ENCODE data around the gene CD7.

Gene CD7

DNA sequence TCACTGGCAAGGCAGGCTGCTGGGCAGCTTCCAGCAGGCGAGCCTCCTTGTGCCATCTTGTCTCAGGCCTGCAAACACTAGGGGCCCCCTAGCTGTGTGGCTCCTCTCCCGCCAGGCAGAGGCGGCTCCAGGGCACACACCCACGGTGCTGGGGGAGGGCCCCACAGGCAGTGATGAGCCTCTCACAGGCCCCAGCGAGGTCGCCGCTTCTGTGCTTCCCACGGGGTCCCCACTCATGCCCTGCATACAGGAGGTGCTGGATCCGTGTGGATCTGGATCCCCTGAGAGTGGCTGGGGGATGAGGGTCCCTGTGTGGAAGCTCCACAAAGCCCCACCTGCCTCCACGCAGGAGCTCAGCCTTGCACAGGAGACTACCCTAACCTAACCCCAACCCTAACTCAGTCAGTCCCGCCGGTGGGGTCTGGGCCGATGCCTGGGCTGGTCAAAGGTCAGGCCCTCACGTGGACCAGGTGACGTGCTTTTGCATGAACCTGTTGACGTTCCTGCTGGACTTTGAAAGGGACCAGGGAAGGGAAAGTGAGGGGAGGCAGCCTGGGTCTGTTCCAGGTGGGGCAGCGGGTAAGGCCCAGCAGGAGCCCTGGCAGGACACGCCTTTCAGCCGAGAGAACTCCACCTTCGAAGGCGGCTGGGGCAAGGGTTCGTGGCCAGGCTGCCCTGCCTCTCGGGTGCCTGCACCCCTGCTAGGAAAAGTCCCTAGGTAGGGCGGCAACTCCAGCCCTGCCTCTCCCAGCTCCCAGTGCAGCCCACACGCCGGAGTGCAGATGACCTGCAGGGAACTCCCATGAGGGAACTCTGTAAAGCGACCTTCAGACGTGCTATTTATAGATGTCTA, 11.0 kb upstream of the CD7 start:
- no peak for DNase-seq (ENCODE audit: low read depth in 2 of 2)

DNA sequence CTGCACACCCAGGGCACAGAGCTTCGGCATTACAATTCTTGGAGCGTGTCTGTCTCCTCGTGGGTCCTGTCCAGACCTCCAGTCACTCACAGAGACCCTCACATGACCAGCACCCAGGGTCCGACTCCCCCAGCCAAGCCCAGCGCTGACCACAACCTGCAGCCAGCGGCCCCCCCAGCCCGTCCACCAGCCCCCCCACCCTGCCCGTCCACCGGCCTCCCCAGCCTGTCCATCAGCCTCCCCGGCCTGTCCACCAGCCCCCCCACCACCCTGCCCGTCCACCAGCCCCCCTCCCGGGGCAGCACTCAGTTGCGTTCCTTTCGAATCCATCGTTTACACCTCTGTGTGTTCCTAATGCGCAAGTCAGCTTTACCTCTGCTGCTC, 10.3 kb upstream of the CD7 start:
- no peak for DNase-seq (ENCODE audit: low read depth in 2 of 2)

DNA sequence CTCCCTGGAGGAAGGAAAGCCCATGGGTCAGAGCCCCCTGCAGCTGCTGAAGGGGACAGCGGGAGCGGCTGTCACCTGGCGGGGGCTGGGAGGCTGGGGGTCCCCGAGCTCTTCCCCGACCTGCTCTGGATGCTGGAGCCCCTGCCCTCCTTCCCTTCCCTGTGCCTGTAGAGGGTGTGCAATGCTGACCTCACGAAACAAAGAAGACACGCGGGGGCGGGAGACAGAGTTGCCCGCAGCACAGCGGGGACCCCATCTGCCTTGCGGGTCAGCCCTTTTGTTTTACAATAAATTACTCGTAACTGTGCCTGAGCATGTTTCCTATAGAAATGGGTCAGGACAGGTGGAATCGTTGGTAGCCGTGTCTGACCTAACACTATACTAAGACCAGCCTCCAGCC, 9.9 kb upstream of the CD7 start:
- no peak for DNase-seq (ENCODE audit: low read depth in 2 of 2)

DNA sequence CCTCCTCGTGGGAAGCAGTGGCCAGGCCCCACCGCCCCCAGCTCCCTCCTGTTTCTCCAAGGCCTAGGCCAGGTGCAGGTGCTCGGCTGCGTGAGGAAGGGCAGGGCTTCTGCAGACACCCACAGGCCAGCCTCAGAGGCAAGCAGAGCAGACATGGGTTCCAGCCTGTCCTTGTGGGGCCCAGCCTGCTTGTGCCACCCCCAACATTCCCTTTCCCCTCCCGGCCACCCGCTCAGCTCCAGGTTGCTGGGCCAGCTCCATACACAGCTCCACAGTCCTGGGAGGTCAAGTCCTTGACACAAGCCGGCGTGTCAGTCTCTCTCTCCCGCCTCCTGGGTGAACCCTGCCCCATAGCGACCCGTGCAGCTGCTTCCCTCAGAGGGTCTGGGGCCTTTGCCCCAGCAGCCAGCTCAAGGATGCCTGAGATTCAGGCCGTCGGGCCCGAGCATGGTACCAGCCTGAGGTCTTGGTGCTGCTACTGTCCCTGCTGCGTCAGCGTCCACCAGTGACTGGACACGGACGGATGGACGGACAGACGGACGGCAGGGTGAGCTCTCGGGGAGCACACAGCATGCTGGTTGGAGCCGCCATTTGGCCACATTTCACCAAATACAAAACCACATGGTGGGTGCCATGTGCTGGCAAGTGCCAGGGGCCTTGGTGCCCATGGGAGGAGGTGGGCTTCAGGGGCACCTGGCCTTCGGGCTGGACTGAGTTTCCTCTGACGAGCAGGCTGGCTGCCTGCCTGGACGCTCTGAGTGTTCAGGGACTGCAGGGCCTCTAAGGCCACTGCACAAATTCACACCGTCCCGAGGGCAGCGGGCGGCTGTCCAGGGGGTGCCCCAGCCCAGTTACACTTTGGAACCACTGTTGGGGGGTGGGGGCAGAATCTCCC, 8.1 kb upstream of the CD7 start:
- no peak for DNase-seq (ENCODE audit: low read depth in 2 of 2)

DNA sequence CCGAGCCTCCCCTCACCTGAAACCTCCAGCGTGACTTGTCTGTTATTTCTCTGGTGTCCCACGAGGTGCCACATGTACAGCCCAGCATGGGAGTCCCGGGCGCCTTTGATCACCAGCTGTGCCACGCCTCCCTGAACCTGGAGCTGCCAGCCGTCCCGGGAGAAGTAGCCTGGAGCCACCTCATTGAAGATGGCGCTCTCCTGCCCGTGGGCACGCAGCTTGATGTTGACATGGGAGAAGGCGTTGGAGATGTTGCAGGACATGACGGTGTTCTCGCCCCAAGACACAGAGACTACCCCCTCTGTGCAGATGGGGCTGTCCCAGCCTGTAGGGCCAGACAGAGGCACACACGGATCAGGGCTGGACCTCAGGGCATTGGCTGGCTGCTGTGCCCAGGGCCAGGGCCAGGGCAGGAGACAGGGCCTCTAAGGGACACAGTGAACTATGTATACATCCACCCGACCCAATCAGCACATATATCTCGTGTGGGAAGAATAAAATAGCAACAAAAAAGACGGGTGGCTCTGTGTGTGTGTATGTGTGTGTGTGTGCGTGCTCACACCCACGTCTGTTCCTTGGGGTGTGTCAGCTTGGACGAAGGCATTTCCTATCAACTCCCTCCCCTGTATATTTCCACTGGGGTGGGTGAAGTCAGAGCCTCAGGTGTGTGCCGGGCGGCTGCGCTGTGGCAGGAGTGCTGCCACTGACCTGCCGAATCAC, 7.3 kb upstream of the CD7 start:
- no peak for DNase-seq (ENCODE audit: low read depth in 2 of 2)

DNA sequence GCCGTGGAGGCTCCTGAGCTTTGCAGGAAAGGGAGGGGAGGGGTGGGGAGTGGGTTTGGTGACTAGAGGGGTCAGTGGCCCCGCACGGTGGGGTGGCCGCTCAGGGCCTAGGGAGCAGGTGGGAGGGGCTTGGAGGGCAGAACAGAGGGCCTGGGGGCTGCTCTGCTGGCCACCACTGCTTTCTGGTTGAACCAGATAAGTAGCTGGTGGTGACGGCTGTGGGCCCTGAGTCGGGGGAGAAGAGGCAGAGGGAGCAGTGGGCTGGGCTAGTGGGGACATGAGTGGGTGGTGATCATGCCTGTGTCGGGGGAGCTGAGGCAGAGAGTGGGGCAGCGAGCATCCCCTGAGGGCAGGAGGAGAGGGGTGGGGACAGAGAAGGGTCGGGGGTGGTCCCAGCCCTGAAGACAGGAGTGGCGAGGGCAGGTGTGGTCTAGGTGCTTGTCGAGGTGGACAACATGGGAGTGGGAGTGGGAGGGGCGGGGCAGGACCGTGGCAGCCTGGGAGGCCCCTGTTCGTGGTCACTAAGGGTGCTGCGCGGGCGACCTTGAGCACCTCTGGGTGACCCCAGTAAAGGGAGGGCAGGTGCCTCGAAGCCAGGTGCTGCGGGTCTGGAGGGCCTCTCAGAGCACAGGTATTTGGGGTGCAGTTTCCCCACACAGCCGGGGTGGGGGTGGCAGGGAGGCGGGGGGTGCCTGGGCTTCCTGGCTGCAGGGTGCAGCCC, 6.3 kb upstream of the CD7 start:
- DNase-seq (ENCODE audit: low read depth in 2 of 2), result no peak

DNA sequence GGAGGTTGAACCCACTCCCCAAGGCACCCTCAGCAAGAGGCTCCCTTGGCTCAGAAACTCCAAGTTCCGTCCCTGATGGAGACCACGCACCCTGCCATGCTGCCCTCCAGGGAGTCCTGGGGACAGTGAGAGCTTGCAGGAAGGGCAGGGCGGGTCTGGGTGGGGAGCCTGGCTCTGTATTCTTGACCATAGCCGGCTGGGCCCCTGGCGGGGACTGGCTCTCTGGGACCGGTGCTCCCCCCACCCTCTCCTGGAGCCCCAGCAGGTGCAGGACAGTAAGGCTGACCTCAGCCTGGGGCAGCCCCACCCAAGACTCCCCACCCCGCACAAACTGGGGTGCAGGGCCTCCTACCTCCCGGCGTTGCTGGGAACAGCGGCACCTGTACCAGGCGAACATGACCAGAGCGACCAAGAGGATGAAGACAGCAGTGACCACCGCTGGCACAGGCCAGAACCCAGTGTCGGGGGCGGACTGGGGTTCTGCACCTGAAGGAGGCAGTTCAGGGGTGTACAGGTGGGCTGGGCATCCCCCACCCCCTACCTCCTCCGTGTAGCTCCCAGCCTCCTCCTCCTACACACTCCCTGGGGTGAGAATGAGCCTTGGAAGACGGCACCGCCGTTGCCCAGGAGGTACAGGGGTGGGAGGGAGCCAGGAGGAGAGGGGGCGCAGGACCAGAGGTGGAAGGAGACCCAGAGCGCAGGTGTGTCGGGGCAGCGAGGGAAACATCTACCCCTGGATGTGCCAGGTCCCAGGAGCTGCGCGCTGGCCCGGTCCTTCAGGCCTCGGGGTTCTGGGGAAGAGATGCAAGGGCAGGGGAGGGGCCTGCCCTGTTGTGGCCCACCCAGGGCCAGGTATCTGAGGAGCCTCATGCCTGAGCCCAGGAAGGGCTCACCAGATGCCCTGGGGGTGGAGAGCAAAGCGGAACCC, 5.4 kb upstream of the CD7 start:
- DNase-seq (ENCODE audit: low read depth in 2 of 2), result no peak

DNA sequence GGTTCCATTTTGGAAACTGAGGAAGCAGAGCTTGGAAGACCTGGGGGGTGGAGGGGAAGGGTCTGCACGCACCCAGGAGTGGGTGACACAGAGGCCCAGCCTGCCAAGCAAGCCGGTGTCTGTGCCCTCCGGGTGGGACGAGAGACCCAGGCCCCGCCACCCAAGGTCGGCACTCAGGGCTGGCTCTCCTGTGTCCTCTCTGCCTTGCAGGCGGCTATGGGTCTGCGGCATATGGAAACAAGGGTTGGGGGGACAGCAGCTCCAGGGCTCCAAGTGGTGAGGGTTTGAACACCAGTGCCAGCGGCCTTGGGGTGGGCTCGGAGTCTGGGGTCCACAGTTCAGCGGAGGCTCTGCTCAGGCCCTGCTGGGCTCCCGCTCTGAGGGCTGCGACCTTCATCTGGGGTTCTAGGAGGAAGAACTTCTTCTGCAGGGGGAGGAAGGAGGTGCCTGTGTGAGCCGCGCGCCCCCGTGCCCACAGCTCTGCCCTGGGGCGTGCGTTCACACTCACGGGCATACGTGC, 4.6 kb upstream of the CD7 start:
- DNase-seq (ENCODE audit: low read depth in 2 of 2), result no peak

DNA sequence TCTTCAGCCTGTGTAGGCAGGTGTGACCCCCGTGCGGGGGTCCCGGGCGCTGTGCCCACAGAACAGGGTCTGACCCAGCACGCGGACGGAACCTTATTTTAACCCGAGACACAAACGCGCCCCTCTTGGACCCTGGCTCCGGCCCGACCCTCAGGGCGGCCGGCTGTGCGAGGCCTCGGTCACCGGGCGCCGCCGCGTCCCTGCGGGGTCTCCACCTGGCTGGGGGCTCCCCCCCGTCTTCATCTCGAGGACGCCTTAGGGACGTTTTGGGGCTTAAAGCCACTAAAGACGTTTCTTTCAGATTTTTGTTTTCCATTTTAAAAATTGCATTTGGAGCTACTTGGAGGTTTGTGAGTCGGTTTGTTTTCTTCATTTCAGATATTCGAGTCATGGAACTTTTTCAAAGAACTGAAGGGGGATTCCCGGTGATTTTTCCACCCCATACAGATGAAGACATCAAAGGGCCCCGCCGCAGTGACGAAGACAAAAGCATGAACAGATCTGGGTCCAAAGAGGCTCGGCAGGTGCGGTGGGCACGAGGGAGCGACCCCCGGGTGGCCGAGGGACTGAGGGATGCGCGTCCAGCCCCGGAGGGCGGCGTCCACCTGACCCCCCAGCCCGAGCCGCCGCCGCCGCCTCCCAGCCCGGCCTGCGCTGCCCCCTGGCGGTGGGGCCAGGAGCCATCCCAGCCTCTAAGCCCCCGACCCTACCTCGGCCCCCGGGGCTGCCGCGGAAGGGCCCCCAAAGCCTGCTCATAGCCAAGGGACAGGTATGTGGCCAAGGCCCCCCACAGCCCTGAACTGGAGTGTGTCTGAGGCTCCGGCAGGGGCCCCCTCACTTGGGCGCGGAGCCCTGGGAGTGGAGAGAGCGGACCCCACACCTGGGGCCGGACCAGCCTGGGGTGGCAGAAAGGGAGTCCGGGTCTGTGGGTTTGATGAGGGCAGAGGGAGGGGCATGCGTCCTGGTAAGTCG, 3.8 kb upstream of the CD7 start:
- peak; percentile 79 to 82 for DNase-seq (ENCODE audit: low read depth in 2 of 2)

DNA sequence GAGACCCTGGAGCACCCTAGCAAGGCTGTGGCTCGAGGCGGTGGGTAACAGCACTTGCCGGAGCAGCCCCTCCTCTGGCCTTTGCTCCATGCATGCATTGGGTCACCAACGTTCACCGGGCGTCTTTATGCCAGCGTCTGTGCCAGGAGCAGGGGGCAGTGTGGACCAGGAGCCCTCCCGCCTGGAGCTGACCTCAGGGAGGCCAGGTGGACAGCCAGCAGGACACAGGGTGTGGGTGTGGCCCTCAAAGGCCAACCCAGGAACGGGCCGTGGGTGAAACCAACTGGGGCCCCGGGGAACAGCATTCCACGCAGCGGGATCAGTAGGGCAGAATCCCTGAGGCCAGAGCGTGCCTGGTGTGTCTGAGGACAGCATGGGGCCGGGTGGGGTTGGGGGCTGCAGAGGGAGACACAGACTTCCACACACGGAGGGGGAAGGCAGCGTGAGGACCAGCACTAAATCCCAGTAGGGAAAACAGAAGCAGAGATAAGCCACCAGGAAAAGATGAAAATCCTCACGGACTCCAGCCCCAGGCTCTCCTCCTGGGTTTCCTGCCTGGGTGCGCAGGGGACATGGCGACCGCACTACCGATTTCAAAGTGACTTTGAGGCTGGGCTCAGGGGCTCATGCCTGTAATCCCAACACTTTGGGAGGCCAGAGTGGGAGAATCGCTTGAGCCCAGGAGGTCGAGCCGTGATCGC, 2.9 kb upstream of the CD7 start:
- no peak for DNase-seq (ENCODE audit: low read depth in 2 of 2)

DNA sequence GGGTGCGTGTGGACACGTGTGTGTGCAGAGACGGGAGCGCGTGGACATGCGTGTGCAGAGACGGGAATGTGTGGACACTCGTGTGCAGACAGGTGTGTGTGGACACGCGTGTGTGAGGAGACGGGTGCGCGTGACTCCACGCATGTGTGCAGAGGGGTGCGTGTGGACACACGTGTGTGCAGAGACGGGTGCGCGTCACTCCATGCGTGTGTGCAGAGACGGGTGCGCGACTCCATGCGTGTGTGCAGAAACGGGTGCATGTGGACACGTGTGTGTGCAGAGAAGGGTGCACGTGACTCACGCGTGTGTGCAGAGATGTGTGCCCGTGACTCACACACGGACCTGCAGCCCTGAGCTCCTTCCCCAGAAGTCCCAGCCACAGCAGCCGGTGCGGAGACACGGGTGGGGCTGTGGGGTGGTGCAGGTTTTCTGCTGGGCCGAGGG, 2.2 kb upstream of the CD7 start:
- DNase-seq (ENCODE audit: low read depth in 2 of 2), result no peak

DNA sequence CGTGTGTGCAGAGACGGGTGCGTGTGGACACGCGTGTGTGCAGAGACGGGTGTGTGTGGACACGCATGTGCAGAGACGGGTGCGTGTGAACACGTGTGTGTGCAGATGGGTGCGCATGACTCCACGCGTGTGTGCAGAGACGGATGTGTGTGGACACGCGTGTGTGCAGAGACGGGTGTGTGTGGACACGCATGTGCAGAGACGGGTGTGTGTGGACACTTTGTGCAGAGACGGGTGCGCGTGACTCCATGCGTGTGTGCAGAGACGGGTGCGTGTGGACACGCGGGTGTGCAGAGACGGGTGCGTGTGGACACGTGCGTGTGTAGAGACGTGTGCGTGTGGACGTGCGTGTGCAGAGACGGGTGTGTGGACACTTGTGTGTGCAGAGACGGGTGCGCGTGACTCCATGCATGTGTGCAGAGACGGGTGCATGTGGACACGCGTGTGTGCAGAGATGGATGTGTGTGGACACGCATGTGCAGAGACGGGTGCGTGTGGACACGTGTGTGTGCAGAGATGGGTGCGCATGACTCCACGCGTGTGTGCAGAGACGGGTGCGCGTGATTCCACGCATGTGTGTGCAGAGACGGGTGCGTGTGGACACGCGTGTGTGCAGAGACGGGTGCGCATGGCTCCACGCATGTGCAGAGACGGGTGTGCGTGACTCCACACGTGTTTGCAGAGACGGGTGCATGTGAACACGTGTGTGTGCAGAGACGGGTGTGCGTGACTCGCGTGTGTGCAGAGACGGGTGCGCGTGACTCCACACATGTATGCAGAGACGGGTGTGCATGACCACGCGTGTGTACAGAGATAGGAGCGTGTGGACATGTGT, 1.6 kb upstream of the CD7 start:
- no peak for DNase-seq (ENCODE audit: low read depth in 2 of 2)

DNA sequence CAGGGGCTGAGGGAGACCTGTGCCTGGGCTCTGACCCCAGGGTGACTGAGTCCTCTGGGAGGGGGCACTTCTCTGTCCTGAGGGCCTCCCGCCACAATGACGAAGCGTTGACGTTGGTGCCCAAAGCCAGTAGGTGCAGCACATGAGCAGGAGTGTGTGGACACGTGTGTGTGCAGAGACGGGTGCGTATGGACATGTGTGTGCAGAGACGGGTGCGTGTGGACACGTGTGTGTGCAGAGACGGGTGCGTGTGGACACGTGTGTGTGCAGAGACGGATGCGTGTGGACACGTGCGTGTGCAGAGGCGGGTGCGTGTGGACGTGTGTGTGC, 726 bp upstream of the CD7 start:
- DNase-seq (ENCODE audit: low read depth in 2 of 2), result no peak

DNA sequence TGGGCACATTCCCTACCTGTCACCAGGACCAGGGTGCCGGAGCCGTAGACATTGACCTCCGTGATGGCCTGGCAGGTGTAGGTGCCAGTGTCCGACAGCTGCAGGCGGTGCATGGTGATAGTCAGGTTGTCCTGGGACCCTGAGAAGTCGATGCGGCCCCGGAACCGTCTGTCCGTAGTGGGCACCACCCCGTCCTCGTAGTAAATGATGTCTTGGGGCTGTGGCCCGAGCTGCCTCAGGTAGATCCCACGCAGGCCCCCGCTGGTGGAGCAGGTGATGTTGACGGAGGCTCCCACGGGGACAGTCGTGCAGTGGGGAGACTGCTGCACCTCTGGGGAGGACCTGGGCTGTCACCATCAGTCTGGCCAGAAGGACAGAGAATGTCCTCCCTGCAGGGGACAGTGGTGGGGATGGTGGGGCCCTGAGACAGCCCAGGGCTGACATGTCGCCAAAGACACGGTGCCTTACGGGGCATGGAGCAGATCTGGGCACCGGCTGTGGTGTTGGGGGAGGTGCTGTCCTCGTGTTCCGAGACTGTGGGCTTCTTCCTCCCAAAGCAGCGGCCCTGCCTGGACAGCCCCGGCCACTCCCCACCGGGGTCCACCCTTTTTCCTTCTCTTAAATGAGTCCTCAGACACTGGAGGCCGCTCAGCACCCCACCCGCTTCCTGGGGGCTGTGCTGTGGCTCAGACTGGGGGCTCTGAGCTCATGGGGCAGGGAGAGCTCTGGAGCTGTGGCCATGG, 586 bp downstream of the CD7 start:
- DNase-seq (ENCODE audit: low read depth in 2 of 2), result no peak

DNA sequence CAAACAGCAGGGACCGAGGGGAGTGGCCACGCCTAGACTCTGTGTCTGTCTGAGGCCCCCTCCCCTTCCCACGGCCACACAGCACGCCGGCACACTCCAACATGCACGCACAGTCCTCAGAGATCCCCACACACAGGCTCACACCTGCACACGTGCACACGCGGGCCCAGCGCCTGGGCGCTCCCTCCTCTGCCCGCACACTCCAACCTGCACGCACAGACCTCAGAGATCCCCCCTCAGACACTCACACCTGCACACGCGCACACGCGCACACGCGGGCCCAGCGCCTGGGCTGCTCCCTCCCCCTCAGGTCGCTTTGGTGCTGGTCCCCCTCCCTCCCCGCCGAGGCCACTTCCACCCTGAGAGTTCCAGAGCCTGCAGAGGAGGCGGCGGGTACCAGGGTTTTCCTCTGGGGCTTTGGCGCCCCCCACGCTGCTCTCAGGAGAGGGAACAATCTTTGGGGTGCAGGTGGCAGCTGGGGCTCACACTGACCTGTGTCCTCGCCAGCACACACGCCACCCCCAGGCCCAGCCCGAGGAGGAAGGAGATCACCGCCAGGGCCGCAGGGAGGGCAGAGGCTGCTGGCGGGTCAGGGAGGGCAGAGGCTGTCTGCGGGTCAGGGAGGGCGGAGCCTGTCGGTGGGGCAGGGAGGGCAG, 1.6 kb downstream of the CD7 start:
- no peak for DNase-seq (ENCODE audit: low read depth in 2 of 2)

Measured in stimulated activated CD8-positive, alpha-beta memory T cell treated with anti-CD3 and anti-CD28 coated beads, Interleukin-7, amount 100 ng/mL, for 4 hours (primary cell).